Measurements from ENCODE around the gene PCNX2. TPM values are rescaled to one million over a fixed set of nuclear protein-coding genes. Genes with fewer than 3 reads are reported as not detected.

The PCNX2 gene
- total RNA-seq, 2 experiments from 2014 or later: 46.4 to 49.4 TPM

DNA sequence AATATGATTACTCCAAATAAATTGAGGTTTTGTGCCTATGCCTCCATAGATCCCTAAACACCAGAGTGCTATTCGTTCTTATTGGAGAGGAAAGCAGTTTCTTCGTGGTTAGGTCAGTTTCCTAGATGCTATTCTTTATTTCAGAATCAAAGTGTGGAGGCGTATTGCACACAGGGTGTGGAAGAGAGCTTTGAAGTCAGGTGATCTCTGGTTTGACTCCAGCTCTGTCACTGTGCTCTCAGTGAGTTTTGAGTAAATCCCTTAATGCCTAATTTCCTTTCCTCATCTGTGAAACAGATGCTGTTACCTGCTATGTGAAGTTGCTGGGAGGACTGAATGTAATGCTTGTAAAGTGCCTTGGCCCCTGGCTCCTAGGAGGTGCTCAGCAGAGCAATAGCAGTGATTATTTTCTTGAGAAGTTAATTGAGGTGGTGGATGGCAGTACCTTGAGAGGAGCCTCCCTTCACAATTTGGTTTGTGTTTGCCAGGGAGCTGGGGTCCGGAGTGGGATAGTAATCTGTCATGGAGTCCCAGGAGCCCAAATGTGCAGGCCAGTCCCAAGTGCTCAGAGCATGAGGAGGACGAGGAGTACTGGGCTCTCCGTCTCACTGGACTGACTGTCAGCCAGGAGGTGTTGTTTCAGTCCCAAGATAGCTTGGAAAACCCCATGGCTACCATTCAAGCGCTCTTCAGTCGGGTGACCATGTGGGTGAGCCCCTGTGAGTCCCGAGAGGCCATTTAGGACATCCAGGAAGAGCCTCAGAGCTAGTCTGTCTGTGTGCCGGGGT lies 330.2 kb downstream of the PCNX2 start:
- ATAC-seq (ENCODE audit: poor library complexity) (peak; percentile 52), DNase-seq (no peak)
- H3K9me3 ChIP-seq (ENCODE audit: control insufficient read depth in 1 of 2, insufficient read depth in 1 of 2, low read length in 2 of 2): no peaks in the 10 kb centered on the region
- H3K27ac Mint-ChIP-seq: peak overlapping the region; percentile 40
- H3K36me3 Mint-ChIP-seq (ENCODE audit: low read depth): peaks cover 86% of the 10 kb centered on the region
- no peak overlapping the region for H3K4me3 Mint-ChIP-seq
- TF ChIP-seq, protein P1, sequence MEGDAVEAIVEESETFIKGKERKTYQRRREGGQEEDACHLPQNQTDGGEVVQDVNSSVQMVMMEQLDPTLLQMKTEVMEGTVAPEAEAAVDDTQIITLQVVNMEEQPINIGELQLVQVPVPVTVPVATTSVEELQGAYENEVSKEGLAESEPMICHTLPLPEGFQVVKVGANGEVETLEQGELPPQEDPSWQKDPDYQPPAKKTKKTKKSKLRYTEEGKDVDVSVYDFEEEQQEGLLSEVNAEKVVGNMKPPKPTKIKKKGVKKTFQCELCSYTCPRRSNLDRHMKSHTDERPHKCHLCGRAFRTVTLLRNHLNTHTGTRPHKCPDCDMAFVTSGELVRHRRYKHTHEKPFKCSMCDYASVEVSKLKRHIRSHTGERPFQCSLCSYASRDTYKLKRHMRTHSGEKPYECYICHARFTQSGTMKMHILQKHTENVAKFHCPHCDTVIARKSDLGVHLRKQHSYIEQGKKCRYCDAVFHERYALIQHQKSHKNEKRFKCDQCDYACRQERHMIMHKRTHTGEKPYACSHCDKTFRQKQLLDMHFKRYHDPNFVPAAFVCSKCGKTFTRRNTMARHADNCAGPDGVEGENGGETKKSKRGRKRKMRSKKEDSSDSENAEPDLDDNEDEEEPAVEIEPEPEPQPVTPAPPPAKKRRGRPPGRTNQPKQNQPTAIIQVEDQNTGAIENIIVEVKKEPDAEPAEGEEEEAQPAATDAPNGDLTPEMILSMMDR (IDR thresholded peaks at IDR 0.05): no peak
- H3K4me3 ChIP-seq (ENCODE audit: low read length): no peak overlapping the region
- ChIA-PET POLR2A (interaction anchor here (1.3 kb wide), 1 partner anchor 13 kb away, joined by 3 read pairs; no protein-coding TSS in a partner anchor), CTCF (interaction anchor here (1.0 kb wide), 1 partner anchor 8 kb away, joined by 3 read pairs; no protein-coding TSS in a partner anchor)
- H3K27me3 ChIP-seq (ENCODE audit: control insufficient read depth in 1 of 2, insufficient read depth in 2 of 2, low read length in 2 of 2): no peaks in the 10 kb centered on the region
- intact Hi-C loops (cut with DNase I, micrococcal nuclease): no loop called here
- H3K27me3 Mint-ChIP-seq: no peaks in the 10 kb centered on the region
- peaks cover 4% of the 10 kb centered on the region for H3K4me1 ChIP-seq (ENCODE audit: insufficient read depth, low read length)
- H3K9me3 Mint-ChIP-seq: no peaks in the 10 kb centered on the region
- H3K4me1 Mint-ChIP-seq (ENCODE audit: low read depth): peaks cover 53% of the 10 kb centered on the region
- H3K36me3 ChIP-seq (ENCODE audit: insufficient read depth, low read length): peaks cover 29% of the 10 kb centered on the region
- H3K27ac ChIP-seq (ENCODE audit: low read depth in 1 of 2, low read length in 2 of 2): no peak overlapping the region

DNA sequence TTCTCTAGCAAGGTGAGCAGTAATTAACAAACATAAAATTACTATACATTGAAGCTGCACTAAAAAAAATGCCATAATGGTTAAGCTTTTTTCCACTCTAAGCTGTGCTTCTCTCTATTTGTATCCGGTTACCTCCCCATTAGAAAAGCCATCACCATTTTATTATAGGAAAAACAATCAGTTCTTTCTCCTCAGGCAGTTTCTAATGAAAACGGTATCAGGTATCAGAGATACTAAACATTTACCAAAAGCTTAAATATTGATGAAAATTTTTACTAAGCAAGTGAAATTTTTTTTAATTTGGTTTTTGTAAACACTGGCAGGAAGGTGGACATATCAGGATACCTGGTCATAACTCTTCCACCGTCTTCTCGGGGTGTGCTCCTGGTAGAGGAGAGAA lies 330.9 kb downstream of the PCNX2 start:
- no peaks in the 10 kb centered on the region for H3K9me3 ChIP-seq (ENCODE audit: control insufficient read depth in 1 of 2, insufficient read depth in 1 of 2, low read length in 2 of 2)
- Mint-ChIP-seq H3K27me3 (no peaks in the 10 kb centered on the region), H3K9me3 (no peaks in the 10 kb centered on the region), H3K4me1 (ENCODE audit: low read depth) (peaks cover 53% of the 10 kb centered on the region), H3K36me3 (ENCODE audit: low read depth) (peaks cover 82% of the 10 kb centered on the region), H3K27ac (no peak overlapping the region), H3K4me3 (no peak overlapping the region)
- no peak overlapping the region for H3K4me3 ChIP-seq (ENCODE audit: low read length)
- H3K36me3 ChIP-seq (ENCODE audit: insufficient read depth, low read length): peaks cover 22% of the 10 kb centered on the region
- ATAC-seq (ENCODE audit: poor library complexity) (no peak), DNase-seq (no peak)
- H3K4me1 ChIP-seq (ENCODE audit: insufficient read depth, low read length): peaks cover 4% of the 10 kb centered on the region
- no peaks in the 10 kb centered on the region for H3K27me3 ChIP-seq (ENCODE audit: control insufficient read depth in 1 of 2, insufficient read depth in 2 of 2, low read length in 2 of 2)
- TF ChIP-seq, protein P1 (IDR thresholded peaks at IDR 0.05): no peak
- intact Hi-C loops (cut with DNase I, micrococcal nuclease): loop anchor here in 1 of 2 experiments (5.0 kb wide), 1 partner anchor 37 kb away; no protein-coding TSS in a partner anchor
- ChIA-PET POLR2A (interaction anchor here (1.3 kb wide), 1 partner anchor 12 kb away, joined by 3 read pairs; no protein-coding TSS in a partner anchor), CTCF (no interaction called here)
- no peak overlapping the region for H3K27ac ChIP-seq (ENCODE audit: low read depth in 1 of 2, low read length in 2 of 2)

DNA sequence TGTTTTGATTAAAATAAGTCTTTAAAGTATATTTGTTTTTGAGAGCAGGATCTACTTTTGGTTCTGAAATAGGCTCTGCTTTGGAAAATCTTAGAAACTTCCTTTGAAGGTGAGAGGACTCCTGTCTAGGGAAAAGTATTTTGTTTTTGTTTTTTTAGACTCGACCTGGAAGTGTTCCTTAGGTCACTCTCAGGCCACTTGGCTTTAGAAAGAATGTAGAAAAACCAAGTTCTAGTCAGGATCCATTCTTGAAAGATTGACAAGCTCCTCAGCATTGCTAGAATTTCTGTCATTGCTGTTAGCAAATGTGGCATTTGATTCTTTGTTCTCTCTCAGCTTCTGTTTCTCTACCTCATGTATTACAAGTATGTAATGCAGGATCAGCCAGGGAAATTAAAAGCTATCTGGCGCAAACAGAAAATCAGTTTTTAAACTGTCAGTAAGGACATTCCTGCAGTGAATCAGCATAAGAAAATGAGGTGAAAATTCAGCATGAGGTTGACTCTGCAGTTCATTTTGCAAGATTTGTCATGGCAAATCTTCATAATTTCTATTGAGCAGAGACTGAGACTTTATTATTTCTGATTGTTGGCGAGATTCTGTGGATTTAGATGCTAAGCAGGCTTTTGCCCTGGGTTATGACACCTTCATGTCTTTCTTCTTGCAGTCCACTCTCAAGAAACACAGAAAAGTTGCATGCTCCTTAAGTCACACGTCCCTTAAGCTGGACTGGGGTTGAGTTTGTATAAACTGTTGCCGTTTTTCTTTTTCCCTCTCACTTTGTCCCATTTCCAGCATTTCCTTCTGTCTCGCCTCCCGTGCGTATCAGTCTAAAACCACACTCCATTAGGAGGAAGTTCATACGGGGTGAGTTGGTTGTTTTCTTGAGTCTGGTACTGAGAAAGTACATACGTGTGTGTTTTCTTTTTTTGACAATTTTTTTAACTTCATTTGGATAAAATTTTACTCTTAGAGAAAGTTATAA lies 332.5 kb downstream of the PCNX2 start:
- intact Hi-C loops (cut with DNase I, micrococcal nuclease): loop anchor here in 1 of 2 experiments (5.0 kb wide), 1 partner anchor 36 kb away; no protein-coding TSS in a partner anchor

More for the DNA sequence above, 332.5 kb downstream of the PCNX2 start:
- Mint-ChIP-seq H3K4me1 (ENCODE audit: low read depth) (peaks cover 41% of the 10 kb centered on the region), H3K36me3 (ENCODE audit: low read depth) (peaks cover 82% of the 10 kb centered on the region), H3K4me3 (peak overlapping the region; percentile 54), H3K27ac (peak overlapping the region; percentile 68), H3K27me3 (no peaks in the 10 kb centered on the region), H3K9me3 (no peaks in the 10 kb centered on the region)
- Histone ChIP-seq H3K9me3 (ENCODE audit: control insufficient read depth in 1 of 2, insufficient read depth in 1 of 2, low read length in 2 of 2) (peaks cover 0 to 4% of the 10 kb centered on the region in 2 experiments), H3K4me3 (ENCODE audit: low read length) (no peak overlapping the region), H3K36me3 (ENCODE audit: insufficient read depth, low read length) (peaks cover 19% of the 10 kb centered on the region), H3K4me1 (ENCODE audit: insufficient read depth, low read length) (peaks cover 4% of the 10 kb centered on the region), H3K27me3 (ENCODE audit: control insufficient read depth in 1 of 2, insufficient read depth in 2 of 2, low read length in 2 of 2) (no peaks in the 10 kb centered on the region), H3K27ac (ENCODE audit: low read depth in 1 of 2, low read length in 2 of 2) (no peak overlapping the region)
- POLR2A ChIA-PET: interaction anchor here (0.8 to 1.2 kb wide), 3 partner anchors 11 to 39 kb away, joined by 3 to 4 read pairs (median 3); no protein-coding TSS in a partner anchor
- DNase-seq (no peak), ATAC-seq (ENCODE audit: poor library complexity) (peak; percentile 52)
- CTCF ChIA-PET: no interaction called here
- TF ChIP-seq, protein P1 (IDR thresholded peaks at IDR 0.05): no peak
